Kidney glomerular epithelial cell (primary cell): Measurements from ENCODE around the gene IFT20.
"Not testable (repeated sequence)": the region's sequence is repeated elsewhere in the genome, so short reads cannot be mapped to it uniquely, and the experiment has no call there.

ENCODE experiments used
- DNase-seq: peaks from one replicate; lab custom pipeline; 2025; lab: John Stamatoyannopoulos, UW

The IFT20 gene

GRCh38 chr17:28363776-28364650 lies 28.7 kb upstream of the IFT20 start:
- DNase-seq: no peak

GRCh38 chr17:28363186-28363585 lies 27.9 kb upstream of the IFT20 start:
- no peak for DNase-seq

- DNase-seq: no peak
These were observed 22.6 kb upstream of the IFT20 start for GRCh38 chr17:28357901-28358197.

GRCh38 chr17:28357061-28357900 lies 22.0 kb upstream of the IFT20 start, which contains the start of gene POLDIP2:
POLDIP2 (minus strand) TSS chr17:28357527; CDS start chr17:28357448, 79 bp downstream.
- peak; percentile 80 for DNase-seq

GRCh38 chr17:28350271-28350670 lies 15.0 kb upstream of the IFT20 start:
- DNase-seq: no peak

- no peak for DNase-seq
These were observed 13.7 kb upstream of the IFT20 start for GRCh38 chr17:28348979-28349378.

GRCh38 chr17:28347261-28347891 lies 12.1 kb upstream of the IFT20 start:
- peak; percentile 64 for DNase-seq

GRCh38 chr17:28346746-28347246 lies 11.5 kb upstream of the IFT20 start:
- no peak for DNase-seq

GRCh38 chr17:28346199-28346580 lies 10.9 kb upstream of the IFT20 start:
- no peak for DNase-seq

GRCh38 chr17:28345419-28346198 lies 10.3 kb upstream of the IFT20 start:
- no peak for DNase-seq

- no peak for DNase-seq
These were observed 9.2 kb upstream of the IFT20 start for GRCh38 chr17:28344435-28344901.

- DNase-seq: no peak
These were observed 8.7 kb upstream of the IFT20 start for GRCh38 chr17:28344011-28344410.

GRCh38 chr17:28343491-28343932 lies 8.2 kb upstream of the IFT20 start:
- no peak for DNase-seq

GRCh38 chr17:28342313-28342712 lies 7.0 kb upstream of the IFT20 start:
- DNase-seq: no peak

- no peak for DNase-seq
These were observed 6.2 kb upstream of the IFT20 start for GRCh38 chr17:28341516-28341915.

- no peak for DNase-seq
These were observed 5.1 kb upstream of the IFT20 start for GRCh38 chr17:28340374-28340773.

- DNase-seq: no peak
These were observed 4.2 kb upstream of the IFT20 start for GRCh38 chr17:28339431-28339830.

- DNase-seq: not testable (repeated sequence)
These were observed 3.5 kb upstream of the IFT20 start for GRCh38 chr17:28338769-28339212.

- peak; percentile 35 for DNase-seq
These were observed 2.9 kb upstream of the IFT20 start for GRCh38 chr17:28338056-28338768.

GRCh38 chr17:28335959-28336871 lies 943 bp upstream of the IFT20 start:
- DNase-seq: peak; percentile 92
